GM18909 (cell line): ENCODE data around the gene AKAP3.

Source experiments
- ATAC-seq: cut with Tn5 transposase; IDR thresholded peaks from one replicate; pipeline ENCODE4 v1.9.1; 2021; ENCODE audit warnings: mild to moderate bottlenecking; ENCODE audit not compliant: unreplicated experiment, poor library complexity

Gene AKAP3

GRCh38 chr12:4648501-4649357, at the start of gene AKAP3, which contains the start of gene NDUFA9:
AKAP3 (minus strand) TSS chr12:4649051; CDS start chr12:4638196, 10,855 bp downstream.
NDUFA9 (plus strand) TSS chr12:4649114; CDS start chr12:4649127, 13 bp downstream.
- peak; percentile 89 for ATAC-seq

- ATAC-seq = no peak
These were observed 41.9 kb upstream of the AKAP3 start for GRCh38 chr12:4690760-4691159.

GRCh38 chr12:4685317-4685716, 36.5 kb upstream of the AKAP3 start:
- no peak for ATAC-seq

- ATAC-seq = no peak
These were observed 32.9 kb upstream of the AKAP3 start for GRCh38 chr12:4681732-4682131.

DNA sequence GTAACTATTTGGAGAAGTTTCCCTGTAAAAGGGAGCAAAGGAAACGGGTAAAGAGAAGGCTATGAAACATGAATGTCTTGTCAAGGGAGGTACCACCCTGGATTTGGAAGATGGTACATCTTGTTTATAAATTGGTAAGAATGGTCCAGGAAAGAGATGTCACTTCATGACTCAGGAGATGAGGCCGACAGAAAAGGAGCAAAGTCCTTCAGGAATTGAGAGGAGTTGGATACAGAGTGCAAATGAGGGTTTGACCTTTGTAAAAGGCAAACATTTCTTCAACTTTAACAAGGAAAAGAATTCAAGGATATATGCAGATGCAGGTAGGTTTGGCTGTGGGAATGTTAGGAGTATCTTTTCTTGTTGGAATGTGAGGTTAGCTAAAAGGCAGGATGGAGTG, 30.9 kb upstream of the AKAP3 start:
- ATAC-seq = no peak

- ATAC-seq = no peak
These were observed 16.4 kb upstream of the AKAP3 start for GRCh38 chr12:4665236-4665635.

DNA sequence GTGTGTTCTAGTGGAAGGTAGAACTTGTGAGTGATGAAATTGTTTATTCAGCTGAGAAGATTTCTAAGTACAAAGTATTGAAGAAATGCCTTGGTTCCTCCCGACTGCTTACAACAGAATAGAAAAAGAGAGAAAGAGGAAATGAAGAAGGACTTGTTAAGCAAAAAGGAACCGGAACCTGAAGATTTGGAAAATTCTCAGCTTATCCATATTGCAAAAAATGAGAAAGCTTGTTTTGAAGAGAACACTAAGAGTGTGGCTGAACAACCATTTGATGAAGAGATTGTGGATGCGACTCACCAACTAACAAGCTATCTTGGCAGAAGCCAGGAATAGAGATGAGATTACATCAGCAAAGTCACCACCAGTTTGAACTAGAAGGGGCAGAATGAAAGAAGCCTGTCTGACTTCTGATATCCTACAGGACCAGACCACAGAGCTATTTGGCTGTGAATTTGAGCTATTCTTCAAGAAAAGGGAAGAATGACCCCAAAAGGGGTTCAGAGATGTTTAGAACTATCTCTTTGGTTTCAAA, 15.2 kb upstream of the AKAP3 start:
- no peak for ATAC-seq

GRCh38 chr12:4653691-4654090, 4.8 kb upstream of the AKAP3 start:
- ATAC-seq = no peak

- no peak for ATAC-seq
These were observed 4.4 kb upstream of the AKAP3 start for GRCh38 chr12:4653257-4653656.

- no peak for ATAC-seq
These were observed 459 bp upstream of the AKAP3 start for GRCh38 chr12:4649358-4649661.

DNA sequence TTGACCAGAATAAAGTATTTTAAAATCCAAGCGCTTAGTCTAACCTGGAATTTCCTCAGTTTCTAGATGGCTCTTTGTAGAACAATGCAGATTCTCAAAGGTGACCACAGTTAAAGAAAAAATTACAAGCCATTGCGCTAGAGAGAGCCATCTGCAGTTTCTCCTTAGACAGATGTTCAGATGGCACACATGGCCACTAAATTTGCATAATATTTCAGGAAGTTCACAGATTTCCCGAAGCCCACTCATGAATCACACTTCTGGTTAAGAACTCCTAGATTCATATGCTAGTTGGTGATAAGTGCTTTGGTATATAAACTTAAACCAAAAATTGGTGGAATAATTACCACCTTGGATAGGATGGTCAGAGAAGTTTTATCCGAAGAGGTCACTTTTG, 749 bp downstream of the AKAP3 start:
- peak; percentile 24 for ATAC-seq

DNA sequence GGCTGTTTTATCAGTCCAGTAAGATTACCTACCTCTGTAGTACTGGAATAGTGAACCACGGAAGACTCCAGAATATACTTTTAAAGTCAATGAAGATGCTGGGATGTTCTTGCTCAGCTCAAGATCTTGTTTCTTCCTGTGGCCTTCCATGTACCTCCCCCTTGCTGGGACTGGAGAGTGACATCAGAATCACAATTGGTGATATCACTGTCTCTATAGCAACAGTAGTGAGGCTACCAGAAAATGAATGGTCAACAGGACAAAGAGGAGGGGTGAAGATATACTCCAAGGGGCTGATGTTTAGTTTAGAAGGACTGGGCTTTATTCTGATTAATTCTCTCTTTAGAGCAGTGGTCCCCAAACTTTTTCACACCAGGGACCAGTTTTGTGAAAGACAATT, 3.8 kb downstream of the AKAP3 start:
- no peak for ATAC-seq

- ATAC-seq = no peak
These were observed 5.1 kb downstream of the AKAP3 start for GRCh38 chr12:4643747-4644146.

- ATAC-seq = no peak
These were observed 18.6 kb downstream of the AKAP3 start for GRCh38 chr12:4630262-4630661.

DNA sequence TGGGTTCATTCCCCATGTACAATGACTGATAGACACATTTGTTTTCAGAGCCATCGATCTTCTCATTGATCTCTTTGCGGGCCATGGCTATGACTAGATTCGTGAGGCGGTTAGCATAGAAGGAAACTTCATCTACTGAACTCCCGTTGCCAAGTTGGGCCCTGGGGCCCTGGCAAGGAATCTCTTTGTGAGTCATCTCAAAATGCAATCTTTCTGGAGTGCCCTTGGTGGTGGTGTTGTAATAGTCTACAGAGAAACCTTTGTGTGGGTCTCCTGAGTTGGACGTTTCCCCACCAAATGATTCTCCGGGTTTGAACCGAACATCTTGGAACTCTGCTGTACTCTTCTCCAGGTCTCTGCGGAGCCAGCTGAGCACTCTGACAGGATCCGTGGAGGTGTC, 20.4 kb downstream of the AKAP3 start:
- ATAC-seq = no peak

- no peak for ATAC-seq
These were observed 22.3 kb downstream of the AKAP3 start for GRCh38 chr12:4626543-4626942.

- ATAC-seq = no peak
These were observed 27.3 kb downstream of the AKAP3 start for GRCh38 chr12:4621511-4621910.

DNA sequence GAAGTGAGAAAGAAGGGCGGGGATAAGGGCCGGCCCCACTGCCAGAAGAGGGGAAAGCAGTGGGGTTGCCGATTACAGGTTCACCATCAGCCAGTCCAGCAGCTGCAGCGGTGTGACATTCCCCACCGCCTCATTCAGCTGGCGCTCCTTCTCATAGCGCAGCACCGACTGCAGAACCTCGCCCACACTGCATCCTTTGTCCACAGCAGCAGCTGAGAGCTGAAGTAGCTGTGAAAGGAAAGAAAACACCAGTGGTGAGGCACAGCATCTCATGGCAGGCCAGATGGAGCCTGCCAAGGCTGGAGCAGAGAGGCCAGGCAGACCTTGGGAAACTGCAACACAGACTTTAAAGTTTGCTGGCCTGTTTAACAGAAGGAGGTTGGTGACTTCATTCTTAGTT, 33.2 kb downstream of the AKAP3 start:
- ATAC-seq = no peak

- ATAC-seq = no peak
These were observed 38.4 kb downstream of the AKAP3 start for GRCh38 chr12:4610481-4610880.

- no peak for ATAC-seq
These were observed 39.8 kb downstream of the AKAP3 start for GRCh38 chr12:4609071-4609470.

DNA sequence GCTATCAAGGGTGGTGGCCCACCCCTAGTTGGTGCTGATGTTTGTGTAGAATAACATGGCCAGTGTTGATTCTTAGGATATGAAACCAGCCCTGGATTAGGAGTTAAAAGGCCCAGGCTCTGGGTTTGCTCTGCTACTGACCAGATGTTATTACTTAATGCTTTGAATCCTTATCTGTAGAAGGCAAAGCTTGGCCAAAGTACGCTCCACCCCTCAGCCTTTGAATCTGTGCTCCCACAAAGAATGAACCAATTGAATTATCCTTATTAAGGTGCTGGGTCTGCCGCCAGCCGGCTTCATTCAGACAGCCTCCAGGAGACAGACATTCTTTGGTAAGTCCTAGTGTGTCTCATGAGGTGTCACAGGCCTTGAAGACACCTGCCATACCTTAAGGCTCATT, 41.8 kb downstream of the AKAP3 start:
- no peak for ATAC-seq

DNA sequence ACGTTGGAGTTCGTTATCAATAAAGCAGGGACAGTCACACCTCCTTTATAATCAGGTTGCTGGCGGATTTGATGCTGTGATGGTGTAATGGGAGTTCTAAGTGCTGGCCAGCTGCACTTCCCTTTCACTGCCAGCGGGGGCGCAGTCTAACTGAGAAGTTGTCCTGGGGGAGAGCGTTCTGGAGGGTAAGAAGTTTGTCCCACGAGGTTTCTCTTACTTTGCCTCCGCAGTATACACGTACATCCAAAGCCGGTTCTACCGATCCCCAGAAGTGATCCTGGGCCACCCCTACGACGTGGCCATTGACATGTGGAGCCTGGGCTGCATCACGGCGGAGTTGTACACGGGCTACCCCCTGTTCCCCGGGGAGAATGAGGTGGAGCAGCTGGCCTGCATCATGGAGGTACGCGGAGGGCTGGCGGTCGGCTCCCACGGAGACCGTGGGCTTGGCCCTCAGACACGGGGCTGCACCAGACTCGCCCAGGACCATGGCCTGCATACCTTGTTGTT, 44.1 kb downstream of the AKAP3 start:
- ATAC-seq = peak; percentile 94
